HG03575 (cell line): Measurements from ENCODE around the gene ALG14.
"Not testable (repeated sequence)": the region's sequence is repeated elsewhere in the genome, so short reads cannot be mapped to it uniquely, and the experiment has no call there.

Experiments used
- ATAC-seq: cut with Tn5 transposase; IDR thresholded peaks from one replicate; pipeline ENCODE4 v1.9.1; 2021; ENCODE audit not compliant: unreplicated experiment, insufficient number of reproducible peaks, low FRiP score; ENCODE audit errors: extremely low read depth

Gene ALG14

GRCh38 chr1:94946886-94947285, 125.9 kb downstream of the ALG14 start:
- ATAC-seq = no peak

- no peak for ATAC-seq
These were observed 130.3 kb downstream of the ALG14 start for GRCh38 chr1:94942171-94943128.

GRCh38 chr1:94941480-94941879, 131.3 kb downstream of the ALG14 start:
- ATAC-seq = not testable (repeated sequence)

- ATAC-seq = no peak
These were observed 132.0 kb downstream of the ALG14 start for GRCh38 chr1:94940738-94941137.

- no peak for ATAC-seq
These were observed 134.9 kb downstream of the ALG14 start for GRCh38 chr1:94937820-94938219.

GRCh38 chr1:94936861-94937620, 135.7 kb downstream of the ALG14 start:
- no peak for ATAC-seq

GRCh38 chr1:94935476-94935875, 137.3 kb downstream of the ALG14 start:
- no peak for ATAC-seq

GRCh38 chr1:94935034-94935433, 137.7 kb downstream of the ALG14 start:
- ATAC-seq = no peak

GRCh38 chr1:94934551-94934950, 138.2 kb downstream of the ALG14 start:
- ATAC-seq = no peak

GRCh38 chr1:94931254-94931841, 141.4 kb downstream of the ALG14 start:
- no peak for ATAC-seq

- no peak for ATAC-seq
These were observed 143.2 kb downstream of the ALG14 start for GRCh38 chr1:94929351-94930217.

GRCh38 chr1:94928293-94928939, 144.3 kb downstream of the ALG14 start:
- no peak for ATAC-seq

GRCh38 chr1:94927405-94928175, 145.2 kb downstream of the ALG14 start:
- peak; percentile 14 for ATAC-seq

GRCh38 chr1:94926915-94927404, 145.8 kb downstream of the ALG14 start, which contains the start of gene CNN3:
CNN3 (minus strand) TSS chr1:94927110; CDS start chr1:94926894, 216 bp downstream.
- ATAC-seq = peak; percentile 38

GRCh38 chr1:94926126-94926914, 146.4 kb downstream of the ALG14 start:
- peak; percentile 3 for ATAC-seq

- no peak for ATAC-seq
These were observed 147.1 kb downstream of the ALG14 start for GRCh38 chr1:94925561-94926125.
